T-helper 1 cell treated with Interleukin-12 subunit alpha and Interleukin-12 subunit beta and Interleukin-4 antibody, amounts not matched to agents 30 ng/mL and 1 ng/mL, for 36 hours (primary cell): ENCODE measurements around the gene CLP1. TPM values are rescaled to one million over a fixed set of nuclear protein-coding genes. Genes with fewer than 3 reads are reported as not detected.

Experiments
- intact Hi-C: fragments of 100-400 bp; cut with micrococcal nuclease; formaldehyde crosslinking; loops from one replicate; pipeline ENCODE4 v1.15.1; 2024
- total RNA-seq: library from RNA; stranded (reverse); gene quantifications from 2 replicates; pipeline ENCODE4 v1.2.3, GENCODE V29; 2022

The CLP1 gene
- total RNA-seq, 1 donor from 2014 or later, result 19.9 TPM

DNA sequence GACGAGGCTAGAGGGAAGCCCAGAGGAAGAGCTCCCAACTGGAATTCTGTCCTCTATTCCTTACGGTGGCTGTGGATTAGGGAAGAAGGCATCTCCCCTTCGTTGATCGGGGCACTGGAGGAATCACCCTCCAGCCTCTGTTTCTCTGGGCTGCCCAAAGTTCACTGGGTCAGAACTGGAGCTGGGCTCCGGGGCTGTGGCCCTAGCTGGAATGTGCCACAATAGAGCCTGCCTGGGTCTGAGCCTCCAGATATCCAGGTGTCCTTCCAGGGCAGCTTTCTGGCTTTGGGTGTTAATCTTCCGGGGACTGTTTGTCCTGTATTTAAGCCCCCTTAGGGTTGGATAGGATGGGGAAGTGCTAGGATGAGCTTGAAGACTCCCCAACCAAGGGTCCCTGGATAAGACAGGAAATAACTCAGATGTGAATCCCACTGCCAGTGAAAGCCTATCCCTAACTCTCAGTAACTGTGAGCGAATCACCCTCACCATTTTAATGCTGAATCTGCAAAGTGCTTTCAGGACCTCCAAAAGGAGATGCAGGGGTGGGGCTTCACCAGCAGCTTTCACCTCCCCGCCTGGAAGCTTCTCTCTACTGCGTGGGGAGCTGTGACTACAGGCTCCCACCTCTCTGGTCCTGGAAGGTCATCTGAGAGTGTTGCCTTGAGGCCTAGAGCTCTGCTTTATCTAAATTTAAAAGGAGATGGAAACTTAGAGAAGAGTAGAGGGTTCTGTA lies 17.3 kb upstream of the CLP1 start:
- intact Hi-C loops, result no loop called here

DNA sequence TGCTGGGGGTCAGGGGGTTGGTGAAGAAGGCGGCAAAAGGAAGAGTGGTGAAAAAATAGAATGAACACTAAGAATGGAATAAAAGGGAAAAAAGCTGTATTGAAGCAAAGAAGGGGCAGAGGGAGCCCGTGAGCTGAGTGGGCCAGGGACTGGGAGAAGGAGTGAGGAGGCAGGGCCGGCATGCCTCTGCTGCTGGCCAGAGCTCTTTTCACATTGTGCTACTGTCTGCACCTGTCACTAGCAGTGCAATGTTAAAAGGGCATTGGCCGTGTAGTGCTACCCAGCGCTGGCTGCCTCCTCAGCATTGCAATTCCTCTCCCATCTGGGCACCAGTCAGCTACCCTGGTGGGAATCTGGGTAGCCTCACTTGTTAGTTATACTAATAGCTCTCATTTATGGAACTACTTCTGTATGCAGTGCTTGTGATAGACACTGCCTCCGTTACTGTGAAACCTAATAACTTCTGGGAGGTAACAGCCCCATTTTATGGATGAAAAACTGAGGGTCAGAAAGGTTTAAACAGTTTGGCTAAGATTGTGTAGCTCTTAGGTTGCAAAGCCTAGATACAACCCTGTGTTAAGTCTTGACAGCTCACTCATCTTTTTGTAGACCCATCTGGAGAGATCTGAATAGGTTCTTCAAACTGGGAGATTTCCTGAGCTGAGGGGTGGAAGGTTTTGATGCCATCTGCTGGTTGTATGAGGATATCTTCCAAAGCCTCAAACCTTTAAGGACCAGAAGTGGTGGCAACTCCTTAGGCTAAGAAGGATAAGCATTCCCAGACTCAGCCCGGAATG lies 16.4 kb upstream of the CLP1 start:
- intact Hi-C loops, result loop anchor here (1.0 kb wide), 1 partner anchor 73 kb away; no protein-coding TSS in a partner anchor

GRCh38 chr11:57643802-57644201 lies 13.8 kb upstream of the CLP1 start:
- intact Hi-C loops, result loop anchor here (1.0 kb wide), 5 partner anchors 113 to 299 kb away; no protein-coding TSS in a partner anchor

DNA sequence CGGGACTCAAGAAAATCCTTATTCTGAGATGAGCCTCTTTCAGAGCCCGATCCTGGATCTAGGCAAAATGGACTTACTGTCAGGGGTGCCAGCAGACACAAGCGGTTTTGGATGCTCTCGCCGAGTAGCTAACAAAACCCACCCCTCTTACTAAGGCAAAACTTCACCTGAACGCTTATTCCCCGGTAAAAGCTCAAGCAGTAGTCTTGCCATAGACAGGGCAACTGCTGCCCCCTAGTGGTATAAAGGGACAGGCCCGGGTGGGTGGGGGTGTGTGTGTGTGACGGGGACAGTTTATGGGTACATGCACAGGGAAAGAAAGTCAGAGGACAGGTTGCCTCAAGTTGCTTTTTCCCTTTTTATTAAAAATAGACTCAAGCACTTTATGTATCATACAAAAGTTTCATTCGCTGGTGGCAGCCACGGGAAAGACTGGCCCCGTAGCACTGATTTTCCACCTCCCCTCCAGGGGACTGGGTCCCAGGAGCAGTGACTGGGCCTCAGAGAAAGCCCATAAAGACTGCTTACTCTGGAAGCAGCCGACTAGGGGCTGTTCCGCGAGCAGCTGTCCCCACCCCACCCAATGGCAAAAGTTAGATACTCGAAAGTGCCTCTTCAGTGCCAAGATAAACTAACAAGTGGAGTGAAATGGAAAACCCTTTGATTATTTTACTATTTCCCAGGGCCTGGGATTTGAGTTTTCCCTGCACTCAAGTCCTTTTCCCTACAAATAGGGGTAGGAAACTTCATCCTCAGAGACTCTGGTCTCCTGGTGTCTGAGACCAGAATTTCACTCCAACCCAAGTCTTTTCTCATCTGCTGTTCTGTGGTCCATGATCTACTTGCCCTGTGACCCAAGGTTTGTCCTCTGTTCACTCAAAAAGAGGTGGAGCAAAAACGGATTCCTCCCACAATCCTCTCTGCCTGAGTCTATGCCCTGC lies 12.5 kb upstream of the CLP1 start:
- intact Hi-C loops, result loop anchor here (1.0 kb wide), 5 partner anchors 114 to 300 kb away; no protein-coding TSS in a partner anchor

DNA sequence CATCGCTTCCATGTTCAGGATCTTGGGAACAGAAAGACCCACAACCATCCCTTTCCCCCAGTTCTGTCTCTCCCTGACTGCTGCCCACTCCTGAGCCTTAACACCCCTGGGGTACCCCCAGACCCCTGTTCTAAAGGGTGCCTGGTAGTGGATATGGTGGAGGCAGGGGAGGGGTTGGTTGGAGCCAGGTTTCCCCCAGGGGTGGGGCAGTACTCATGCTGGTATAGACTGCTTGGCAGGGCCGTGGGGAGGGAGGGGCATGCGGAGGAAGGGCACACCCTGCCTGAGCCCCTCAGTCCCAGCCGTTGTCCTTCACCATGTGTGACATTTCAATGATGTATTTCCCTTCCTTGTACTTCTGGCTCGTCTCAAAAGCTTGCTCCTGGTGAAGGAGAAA lies 11.9 kb upstream of the CLP1 start:
- intact Hi-C loops, result no loop called here

- intact Hi-C loops, result no loop called here
Observed at GRCh38 chr11:57646194-57646798, 11.3 kb upstream of the CLP1 start.

GRCh38 chr11:57646799-57647303 lies 10.7 kb upstream of the CLP1 start:
- intact Hi-C loops, result no loop called here

GRCh38 chr11:57647372-57647771 lies 10.2 kb upstream of the CLP1 start:
- intact Hi-C loops, result no loop called here

- intact Hi-C loops, result loop anchor here (2.0 kb wide), 1 partner anchor 221 kb away; the partner anchor contains the start of gene SLC43A3
Observed at GRCh38 chr11:57647960-57648800, 9.4 kb upstream of the CLP1 start.

DNA sequence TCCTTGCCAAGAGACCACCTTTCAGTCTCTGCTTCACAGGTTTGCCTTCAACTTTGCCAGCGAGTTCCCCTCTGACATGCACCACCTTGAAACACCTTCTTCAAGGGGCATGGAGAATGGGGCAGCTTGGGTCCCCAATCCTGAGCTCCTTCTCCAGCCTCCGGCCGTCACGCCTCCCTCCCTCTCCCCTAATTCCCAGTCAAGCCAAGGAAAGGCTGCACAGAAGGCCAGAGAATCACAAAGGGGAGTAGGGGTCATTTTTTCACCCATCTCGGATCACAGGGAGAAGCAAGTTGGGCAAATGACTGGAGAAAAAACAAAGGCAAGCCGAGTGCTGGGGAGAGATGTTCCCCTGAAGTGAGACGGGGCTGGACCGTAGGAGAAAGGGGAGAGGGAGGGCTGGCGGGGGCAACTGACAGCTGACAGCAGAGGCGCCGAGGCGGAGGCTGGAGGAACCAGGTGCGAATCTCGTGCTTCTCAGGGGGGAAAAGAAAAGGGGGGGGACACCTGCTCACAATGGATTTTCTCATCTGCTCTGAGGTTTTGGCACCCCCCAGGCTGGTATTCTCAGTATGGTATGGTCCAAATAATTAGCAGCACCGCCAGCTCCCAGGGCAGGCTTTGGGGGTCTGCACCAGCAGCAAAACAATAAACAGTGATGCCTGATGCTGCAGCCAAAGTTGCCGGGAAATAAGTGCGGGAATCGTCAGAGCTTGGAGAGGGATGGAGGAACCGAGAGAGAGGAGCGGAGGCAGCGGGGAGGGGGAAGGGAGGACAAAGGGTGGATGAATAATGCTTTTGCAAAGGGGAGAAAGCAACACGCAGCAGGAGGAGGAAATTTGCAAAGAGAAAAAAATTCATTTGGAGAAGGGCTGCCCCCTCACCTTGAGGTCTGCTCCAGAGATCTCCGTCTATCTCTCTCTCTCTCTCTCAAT lies 8.5 kb upstream of the CLP1 start:
- intact Hi-C loops, result loop anchor here (1.0 to 2.0 kb wide), 2 partner anchors 8 to 222 kb away; partner anchors contain the start of genes CLP1 and SLC43A3

DNA sequence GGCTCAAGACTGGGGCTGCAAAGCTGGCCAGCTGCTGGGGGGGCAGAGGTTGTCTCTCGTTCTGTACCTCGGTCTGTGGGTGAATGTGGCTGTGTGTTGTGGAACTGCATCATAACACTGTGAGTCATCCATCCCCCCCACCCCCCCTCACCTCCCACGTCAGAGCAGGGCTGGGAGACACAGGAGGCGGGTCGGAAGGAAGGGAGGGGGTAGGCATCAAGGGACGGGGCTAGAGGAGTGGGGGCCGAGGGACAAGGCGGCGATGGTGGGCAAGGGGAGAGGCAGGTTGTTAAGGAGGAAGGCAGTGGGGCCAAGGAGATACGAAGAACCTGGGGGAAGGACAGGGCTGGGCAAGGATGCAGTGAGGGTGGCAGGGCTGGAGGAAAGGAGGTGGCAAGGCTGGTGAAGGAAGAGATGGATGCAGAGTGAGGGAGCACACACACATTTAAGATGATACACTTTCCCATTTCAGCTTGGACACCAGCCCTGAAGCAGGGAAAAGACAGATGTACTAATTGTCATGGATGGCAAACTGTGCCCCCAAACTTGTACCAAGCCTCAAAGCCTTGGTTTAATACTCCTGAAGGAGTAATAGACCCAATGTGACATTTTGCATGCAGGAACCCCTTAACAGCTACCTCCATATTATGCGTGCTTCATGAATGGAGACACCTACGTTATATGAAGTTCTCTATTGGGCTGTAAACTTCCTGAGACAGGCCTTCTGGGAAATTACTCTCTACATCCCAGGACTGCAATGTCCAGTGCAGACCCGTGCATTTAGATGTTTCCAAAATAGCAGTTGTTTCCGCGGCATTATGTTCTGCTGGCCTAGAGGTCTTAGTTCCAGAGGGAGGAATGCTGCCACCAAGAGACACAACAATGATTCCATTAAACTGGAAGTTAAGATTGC lies 7.5 kb upstream of the CLP1 start, which contains the start of gene YPEL4:
Gene YPEL4 (minus strand): TSS at position 87 of the 913 bp plus-strand sequence. CDS start 2,805 bp downstream, outside the sequence.
- intact Hi-C loops, result loop anchor here (1.0 to 10.0 kb wide), 5 partner anchors 7 to 1905 kb away; partner anchors contain the start of genes CLP1 and SLC43A3

DNA sequence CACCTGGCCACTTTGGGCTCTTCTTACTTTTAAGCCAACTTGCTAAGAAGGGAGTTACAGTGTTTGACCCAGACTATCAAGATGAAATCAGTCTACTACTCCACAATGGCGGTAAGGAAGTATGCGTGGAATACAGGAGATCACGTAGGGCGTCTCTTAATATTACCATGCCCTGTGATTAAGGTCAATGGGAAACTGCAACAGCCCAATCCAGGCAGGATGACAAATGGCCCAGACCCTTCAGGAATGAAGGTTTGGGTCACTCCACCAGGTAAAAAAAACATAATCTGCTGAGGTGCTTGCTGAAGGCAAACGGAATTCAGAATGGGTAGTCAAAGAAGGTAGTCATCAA lies 6.8 kb upstream of the CLP1 start:
- intact Hi-C loops, result loop anchor here (1.0 to 10.0 kb wide), 3 partner anchors 16 to 1904 kb away; no protein-coding TSS in a partner anchor

DNA sequence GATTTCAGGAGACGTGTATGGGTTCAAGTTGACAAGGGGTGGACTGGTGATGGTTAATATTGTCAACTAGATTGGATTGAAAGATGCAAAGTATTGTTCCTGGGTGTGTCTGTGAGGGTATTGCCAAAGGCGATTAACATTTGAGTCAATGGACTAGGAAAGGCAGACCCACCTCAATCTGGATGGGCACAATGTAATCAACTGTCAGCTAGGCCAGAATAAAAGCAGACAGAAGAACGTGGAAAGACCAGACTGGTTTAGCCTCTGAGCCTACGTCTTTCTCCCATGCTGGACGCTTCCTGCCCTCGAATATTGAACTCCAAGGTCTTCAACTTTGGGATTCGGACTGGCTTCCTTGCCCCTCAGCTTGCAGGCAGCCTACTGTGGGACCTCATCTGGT lies 6.2 kb upstream of the CLP1 start:
- intact Hi-C loops, result loop anchor here (2.0 to 10.0 kb wide), 2 partner anchors 15 to 1903 kb away; no protein-coding TSS in a partner anchor

- intact Hi-C loops, result loop anchor here (10.0 kb wide), 1 partner anchor 1903 kb away; no protein-coding TSS in a partner anchor
Observed at GRCh38 chr11:57652230-57652629, 5.3 kb upstream of the CLP1 start.

DNA sequence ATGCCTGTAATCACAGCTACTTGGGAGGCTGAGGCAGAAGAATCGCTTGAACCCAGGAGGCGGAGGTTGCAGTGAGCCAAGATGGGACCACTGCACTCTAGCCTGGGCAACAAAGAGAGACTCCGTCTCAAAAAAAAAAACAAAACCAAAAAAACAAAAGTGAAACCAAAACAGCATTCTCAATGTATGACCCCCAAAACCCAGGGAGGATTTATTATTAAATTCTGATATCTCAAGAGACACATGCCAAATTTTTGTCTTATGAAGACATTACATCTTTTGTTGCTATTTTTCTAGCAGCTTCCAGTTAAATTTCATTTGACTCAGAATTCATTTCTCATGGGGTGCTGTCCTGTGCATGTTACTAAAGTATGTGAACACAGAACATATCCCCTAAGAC lies 4.9 kb upstream of the CLP1 start:
- intact Hi-C loops, result loop anchor here (10.0 kb wide), 1 partner anchor 1902 kb away; no protein-coding TSS in a partner anchor

DNA sequence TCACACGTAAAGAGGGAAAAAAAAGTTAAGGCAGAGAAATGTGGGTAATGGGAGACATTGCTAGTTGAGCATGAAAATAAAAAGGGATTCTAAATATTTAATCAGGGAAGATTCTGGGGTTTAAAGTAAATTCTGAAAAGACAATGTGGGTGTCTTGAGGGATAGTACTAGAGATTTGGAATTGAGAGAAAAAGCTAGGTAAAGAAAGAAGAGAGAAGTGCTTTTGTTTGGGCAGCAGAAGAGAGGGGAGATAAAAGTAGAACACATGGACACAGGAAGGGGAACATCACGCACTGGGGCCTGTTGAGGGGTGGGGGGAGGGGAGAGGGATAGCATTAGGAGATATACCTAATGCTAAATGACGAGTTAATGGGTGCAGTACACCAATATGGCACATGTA lies 4.4 kb upstream of the CLP1 start:
- intact Hi-C loops, result loop anchor here (10.0 kb wide), 1 partner anchor 1902 kb away; no protein-coding TSS in a partner anchor

DNA sequence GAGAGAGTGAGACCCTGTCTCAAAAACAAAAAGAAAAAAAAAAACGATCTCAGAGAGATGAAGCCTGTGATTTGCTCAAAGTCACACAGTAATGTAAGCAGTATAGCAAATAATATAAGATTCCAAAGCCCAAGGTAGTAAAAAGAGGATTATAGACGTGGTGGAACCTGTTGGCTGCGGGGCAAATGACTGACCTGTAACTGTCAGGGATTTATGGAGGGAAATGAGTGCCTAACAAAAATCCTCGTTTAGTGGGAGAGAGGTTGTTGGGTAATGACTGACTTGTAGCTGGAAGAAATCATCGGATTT lies 723 bp upstream of the CLP1 start:
- intact Hi-C loops, result loop anchor here (1.0 to 10.0 kb wide), 13 partner anchors 8 to 1898 kb away; partner anchors contain the start of genes MED19, SELENOH, SSRP1 and TIMM10
